ENCODE data around the gene PIEZO2.

PIEZO2 gene

GRCh38 chr18:10863026-10863425, 286.3 kb downstream of the PIEZO2 start:
- no peak overlapping the region for H3K27ac ChIP-seq (replicated peaks)
- peaks cover 9% of the 10 kb centered on the region for H3K27me3 ChIP-seq (ENCODE audit: insufficient read depth, poor library complexity, severe bottlenecking)
- TF ChIP-seq, protein P1, sequence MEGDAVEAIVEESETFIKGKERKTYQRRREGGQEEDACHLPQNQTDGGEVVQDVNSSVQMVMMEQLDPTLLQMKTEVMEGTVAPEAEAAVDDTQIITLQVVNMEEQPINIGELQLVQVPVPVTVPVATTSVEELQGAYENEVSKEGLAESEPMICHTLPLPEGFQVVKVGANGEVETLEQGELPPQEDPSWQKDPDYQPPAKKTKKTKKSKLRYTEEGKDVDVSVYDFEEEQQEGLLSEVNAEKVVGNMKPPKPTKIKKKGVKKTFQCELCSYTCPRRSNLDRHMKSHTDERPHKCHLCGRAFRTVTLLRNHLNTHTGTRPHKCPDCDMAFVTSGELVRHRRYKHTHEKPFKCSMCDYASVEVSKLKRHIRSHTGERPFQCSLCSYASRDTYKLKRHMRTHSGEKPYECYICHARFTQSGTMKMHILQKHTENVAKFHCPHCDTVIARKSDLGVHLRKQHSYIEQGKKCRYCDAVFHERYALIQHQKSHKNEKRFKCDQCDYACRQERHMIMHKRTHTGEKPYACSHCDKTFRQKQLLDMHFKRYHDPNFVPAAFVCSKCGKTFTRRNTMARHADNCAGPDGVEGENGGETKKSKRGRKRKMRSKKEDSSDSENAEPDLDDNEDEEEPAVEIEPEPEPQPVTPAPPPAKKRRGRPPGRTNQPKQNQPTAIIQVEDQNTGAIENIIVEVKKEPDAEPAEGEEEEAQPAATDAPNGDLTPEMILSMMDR (IDR thresholded peaks at IDR 0.05; ENCODE audit: insufficient read depth, low read length) = no peak
- TF ChIP-seq, protein P2, sequence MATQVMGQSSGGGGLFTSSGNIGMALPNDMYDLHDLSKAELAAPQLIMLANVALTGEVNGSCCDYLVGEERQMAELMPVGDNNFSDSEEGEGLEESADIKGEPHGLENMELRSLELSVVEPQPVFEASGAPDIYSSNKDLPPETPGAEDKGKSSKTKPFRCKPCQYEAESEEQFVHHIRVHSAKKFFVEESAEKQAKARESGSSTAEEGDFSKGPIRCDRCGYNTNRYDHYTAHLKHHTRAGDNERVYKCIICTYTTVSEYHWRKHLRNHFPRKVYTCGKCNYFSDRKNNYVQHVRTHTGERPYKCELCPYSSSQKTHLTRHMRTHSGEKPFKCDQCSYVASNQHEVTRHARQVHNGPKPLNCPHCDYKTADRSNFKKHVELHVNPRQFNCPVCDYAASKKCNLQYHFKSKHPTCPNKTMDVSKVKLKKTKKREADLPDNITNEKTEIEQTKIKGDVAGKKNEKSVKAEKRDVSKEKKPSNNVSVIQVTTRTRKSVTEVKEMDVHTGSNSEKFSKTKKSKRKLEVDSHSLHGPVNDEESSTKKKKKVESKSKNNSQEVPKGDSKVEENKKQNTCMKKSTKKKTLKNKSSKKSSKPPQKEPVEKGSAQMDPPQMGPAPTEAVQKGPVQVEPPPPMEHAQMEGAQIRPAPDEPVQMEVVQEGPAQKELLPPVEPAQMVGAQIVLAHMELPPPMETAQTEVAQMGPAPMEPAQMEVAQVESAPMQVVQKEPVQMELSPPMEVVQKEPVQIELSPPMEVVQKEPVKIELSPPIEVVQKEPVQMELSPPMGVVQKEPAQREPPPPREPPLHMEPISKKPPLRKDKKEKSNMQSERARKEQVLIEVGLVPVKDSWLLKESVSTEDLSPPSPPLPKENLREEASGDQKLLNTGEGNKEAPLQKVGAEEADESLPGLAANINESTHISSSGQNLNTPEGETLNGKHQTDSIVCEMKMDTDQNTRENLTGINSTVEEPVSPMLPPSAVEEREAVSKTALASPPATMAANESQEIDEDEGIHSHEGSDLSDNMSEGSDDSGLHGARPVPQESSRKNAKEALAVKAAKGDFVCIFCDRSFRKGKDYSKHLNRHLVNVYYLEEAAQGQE (IDR thresholded peaks at IDR 0.05; ENCODE audit: insufficient replicate concordance, low read depth) = no peak
- TF ChIP-seq GABPA (IDR thresholded peaks at IDR 0.05; ENCODE audit: low read depth) = no peak
- TF ChIP-seq SPI1 (IDR thresholded peaks at IDR 0.05; ENCODE audit: borderline replicate concordance, low read depth) = no peak
- no peak for TF ChIP-seq POLR2AphosphoS5 (IDR thresholded peaks at IDR 0.05; ENCODE audit: low read depth)
- no peak overlapping the region for H3K4me3 ChIP-seq (replicated peaks; ENCODE audit: insufficient read depth, low read length)
- no peak for DNase-seq (ENCODE audit: low read depth in 1 of 2, low spot score in 1 of 2)

- no peak for DNase-seq (ENCODE audit: low read depth in 1 of 2, low spot score in 1 of 2)
- no peak overlapping the region for H3K27ac ChIP-seq (replicated peaks)
- TF ChIP-seq, protein P2 (IDR thresholded peaks at IDR 0.05; ENCODE audit: insufficient replicate concordance, low read depth) = no peak
- TF ChIP-seq GABPA (IDR thresholded peaks at IDR 0.05; ENCODE audit: low read depth) = no peak
- TF ChIP-seq POLR2AphosphoS5 (IDR thresholded peaks at IDR 0.05; ENCODE audit: low read depth) = no peak
- TF ChIP-seq, protein P1 (IDR thresholded peaks at IDR 0.05; ENCODE audit: insufficient read depth, low read length) = no peak
- TF ChIP-seq SPI1 (IDR thresholded peaks at IDR 0.05; ENCODE audit: borderline replicate concordance, low read depth) = no peak
- H3K4me3 ChIP-seq (replicated peaks; ENCODE audit: insufficient read depth, low read length) = no peak overlapping the region
- H3K27me3 ChIP-seq (ENCODE audit: insufficient read depth, poor library complexity, severe bottlenecking) = peaks cover 23% of the 10 kb centered on the region
Observed at GRCh38 chr18:10860928-10861327, 288.4 kb downstream of the PIEZO2 start.

GRCh38 chr18:10860382-10860781, 289.0 kb downstream of the PIEZO2 start:
- H3K27ac ChIP-seq (replicated peaks) = no peak overlapping the region
- DNase-seq (ENCODE audit: low read depth in 1 of 2, low spot score in 1 of 2) = no peak
- TF ChIP-seq, protein P1 (IDR thresholded peaks at IDR 0.05; ENCODE audit: insufficient read depth, low read length) = no peak
- TF ChIP-seq, protein P2 (IDR thresholded peaks at IDR 0.05; ENCODE audit: insufficient replicate concordance, low read depth) = no peak
- TF ChIP-seq GABPA (IDR thresholded peaks at IDR 0.05; ENCODE audit: low read depth) = no peak
- TF ChIP-seq SPI1 (IDR thresholded peaks at IDR 0.05; ENCODE audit: borderline replicate concordance, low read depth) = no peak
- TF ChIP-seq POLR2AphosphoS5 (IDR thresholded peaks at IDR 0.05; ENCODE audit: low read depth) = no peak
- H3K27me3 ChIP-seq (ENCODE audit: insufficient read depth, poor library complexity, severe bottlenecking) = peaks cover 26% of the 10 kb centered on the region
- H3K4me3 ChIP-seq (replicated peaks; ENCODE audit: insufficient read depth, low read length) = no peak overlapping the region
